ENCODE measurements around the gene UBE2J1. TPM values are rescaled to one million over a fixed set of nuclear protein-coding genes. Genes with fewer than 3 reads are reported as not detected.
A peak's percentile ranks its signal among the peaks of the same experiment; 100 is the strongest.

The UBE2J1 gene
- total RNA-seq, 2 experiments from 2014 or later = 18.7 to 21.7 TPM

DNA sequence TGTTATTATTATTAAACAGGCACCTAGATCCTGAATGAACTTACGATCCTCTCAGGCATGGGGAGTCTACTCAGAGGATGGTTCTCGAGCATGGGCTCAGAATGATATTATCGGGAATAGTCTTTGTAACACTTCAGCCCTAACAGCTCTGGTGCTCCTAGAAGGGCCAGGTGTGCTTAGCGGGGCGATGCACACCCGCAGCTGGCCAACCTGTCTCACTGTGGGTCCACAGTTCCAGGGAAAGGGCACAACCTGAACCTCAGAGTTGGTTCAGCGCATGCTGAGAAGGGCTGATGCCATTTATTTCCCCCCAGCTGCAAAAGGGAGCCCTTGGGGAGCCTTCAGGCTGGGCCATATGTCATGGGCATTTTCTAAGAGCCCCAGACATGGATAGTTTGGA is 33.3 kb upstream of the UBE2J1 start:
- H3K9me3 Mint-ChIP-seq (ENCODE audit: low read depth) = no peaks in the 10 kb centered on the region
- no peak overlapping the region for H3K27ac Mint-ChIP-seq
- no peak for ATAC-seq
- H3K4me3 Mint-ChIP-seq = no peak overlapping the region
- H3K27me3 Mint-ChIP-seq = no peaks in the 10 kb centered on the region
- CTCF ChIA-PET = no interaction called here
- POLR2A ChIA-PET = no interaction called here
- intact Hi-C loops (cut with DNase I, micrococcal nuclease) = no loop called here
- H3K4me1 Mint-ChIP-seq = peaks cover 10% of the 10 kb centered on the region
- no peak for DNase-seq
- peaks cover 8% of the 10 kb centered on the region for H3K36me3 Mint-ChIP-seq (ENCODE audit: low read depth)

DNA sequence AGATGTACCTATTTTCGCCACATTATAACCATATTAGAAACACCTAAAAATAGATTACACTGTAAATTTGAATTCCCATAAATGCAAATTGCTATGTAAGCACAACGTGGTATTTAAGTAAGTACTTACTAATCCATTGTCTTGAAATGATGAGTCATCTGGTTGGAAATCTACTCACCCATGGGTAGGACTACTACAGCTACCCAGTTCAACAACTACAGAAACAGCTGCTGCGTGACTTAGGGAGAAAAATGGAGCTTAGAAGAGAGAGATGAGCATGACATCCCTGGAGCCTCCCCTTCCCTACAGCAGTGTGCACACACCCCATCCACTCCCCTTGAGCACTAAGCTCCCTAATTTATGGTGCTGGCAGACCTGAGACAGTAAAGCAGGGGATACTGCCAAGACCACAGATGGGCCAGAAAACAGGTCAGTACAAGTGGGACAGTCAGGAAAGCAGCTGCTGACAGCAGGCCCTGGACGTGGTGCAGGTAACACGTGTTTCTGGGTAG is 32.7 kb upstream of the UBE2J1 start:
- ATAC-seq = peak; percentile 94
- peaks cover 8% of the 10 kb centered on the region for H3K36me3 Mint-ChIP-seq (ENCODE audit: low read depth)
- ChIA-PET CTCF (no interaction called here), POLR2A (interaction anchor here (0.6 kb wide), 2 partner anchors 88 to 305 kb away, joined by 3 to 9 read pairs; no protein-coding TSS in a partner anchor)
- intact Hi-C loops (cut with DNase I, micrococcal nuclease) = no loop called here
- no peak overlapping the region for H3K27ac Mint-ChIP-seq
- no peaks in the 10 kb centered on the region for H3K27me3 Mint-ChIP-seq
- no peak overlapping the region for H3K4me3 Mint-ChIP-seq
- H3K4me1 Mint-ChIP-seq = peaks cover 10% of the 10 kb centered on the region
- DNase-seq = no peak
- no peaks in the 10 kb centered on the region for H3K9me3 Mint-ChIP-seq (ENCODE audit: low read depth)

DNA sequence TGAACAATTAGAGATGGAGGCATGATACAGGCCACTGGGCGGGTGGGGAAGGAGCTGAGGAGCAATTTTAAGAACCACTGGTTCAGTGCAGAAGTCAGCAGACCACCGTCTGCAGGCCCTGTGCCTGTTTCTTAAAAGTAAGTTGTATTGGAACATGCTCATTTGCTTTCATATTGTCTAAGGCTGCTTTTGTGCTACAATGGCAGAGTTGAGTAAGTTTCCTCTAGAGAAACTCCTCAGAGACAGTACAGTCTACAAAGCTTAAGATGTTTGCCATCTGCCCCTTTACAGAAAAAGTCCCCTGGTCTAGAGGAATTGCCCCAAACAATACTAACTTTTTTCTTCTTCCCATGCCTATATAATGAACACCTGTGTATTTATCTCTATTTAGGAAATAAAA is 28.5 kb upstream of the UBE2J1 start:
- Mint-ChIP-seq H3K27ac (no peak overlapping the region), H3K4me3 (no peak overlapping the region), H3K27me3 (no peaks in the 10 kb centered on the region), H3K4me1 (peaks cover 10% of the 10 kb centered on the region), H3K36me3 (ENCODE audit: low read depth) (peaks cover 6% of the 10 kb centered on the region), H3K9me3 (ENCODE audit: low read depth) (no peaks in the 10 kb centered on the region)
- ATAC-seq (no peak), DNase-seq (no peak)
- intact Hi-C loops (cut with DNase I, micrococcal nuclease) = no loop called here
- ChIA-PET CTCF (interaction anchor here (1.4 kb wide), 1 partner anchor 9 kb away, joined by 5 read pairs; no protein-coding TSS in a partner anchor), POLR2A (no interaction called here)

DNA sequence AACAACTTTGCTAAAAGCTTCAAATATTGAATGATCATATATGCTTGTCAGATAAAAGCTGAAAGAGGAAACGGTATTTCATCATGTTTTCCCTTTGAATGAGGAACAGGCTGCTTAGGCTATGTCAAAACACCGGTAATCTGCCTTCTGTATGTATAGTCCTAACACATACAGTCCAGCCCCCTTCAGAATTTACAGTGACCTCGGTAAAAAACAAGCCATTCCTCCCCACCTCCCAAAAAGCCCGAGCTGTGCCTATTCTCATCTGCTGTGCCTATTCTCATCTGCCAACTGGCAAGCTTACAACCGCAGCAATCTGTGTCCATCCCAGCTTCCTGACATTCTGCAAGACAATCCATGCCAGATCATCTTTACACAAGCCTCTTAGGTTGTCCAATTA is 26.8 kb upstream of the UBE2J1 start:
- H3K36me3 Mint-ChIP-seq (ENCODE audit: low read depth) = peaks cover 2% of the 10 kb centered on the region
- CTCF ChIA-PET = interaction anchor here (4.1 kb wide), 1 partner anchor 12 kb away, joined by 24 read pairs; no protein-coding TSS in a partner anchor
- no peaks in the 10 kb centered on the region for H3K9me3 Mint-ChIP-seq (ENCODE audit: low read depth)
- no peak overlapping the region for H3K4me3 Mint-ChIP-seq
- intact Hi-C loops (cut with DNase I, micrococcal nuclease) = no loop called here
- H3K4me1 Mint-ChIP-seq = peaks cover 15% of the 10 kb centered on the region
- ATAC-seq (no peak), DNase-seq (no peak)
- H3K27ac Mint-ChIP-seq = no peak overlapping the region
- POLR2A ChIA-PET = interaction anchor here (0.5 kb wide), 1 partner anchor 261 kb away, joined by 3 read pairs; no protein-coding TSS in a partner anchor
- no peaks in the 10 kb centered on the region for H3K27me3 Mint-ChIP-seq

DNA sequence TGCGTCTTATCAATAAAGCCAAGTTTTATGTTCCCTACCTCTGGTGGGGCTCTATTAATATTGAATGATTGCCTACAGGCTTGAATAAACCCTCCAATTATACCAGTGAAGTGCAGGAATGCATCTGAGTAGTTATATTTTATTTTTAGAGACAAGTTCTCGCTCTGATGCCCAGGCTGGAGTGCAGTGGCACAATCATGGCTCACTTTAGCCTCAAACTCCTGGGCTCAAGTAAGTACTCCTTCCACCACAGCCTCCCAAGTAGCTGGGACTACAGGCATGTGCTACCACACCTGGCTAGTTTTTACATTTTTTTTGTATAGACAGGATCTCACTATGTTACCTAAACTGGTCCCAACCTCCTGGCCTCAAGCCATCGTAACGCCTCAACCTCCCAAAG is 26.1 kb upstream of the UBE2J1 start:
- ChIA-PET POLR2A (no interaction called here), CTCF (interaction anchor here (0.6 to 4.1 kb wide), 2 partner anchors 11 to 334 kb away, joined by 3 to 24 read pairs; no protein-coding TSS in a partner anchor)
- Mint-ChIP-seq H3K4me3 (no peak overlapping the region), H3K27ac (no peak overlapping the region), H3K4me1 (peaks cover 15% of the 10 kb centered on the region), H3K27me3 (no peaks in the 10 kb centered on the region), H3K36me3 (ENCODE audit: low read depth) (peaks cover 2% of the 10 kb centered on the region), H3K9me3 (ENCODE audit: low read depth) (no peaks in the 10 kb centered on the region)
- intact Hi-C loops (cut with DNase I, micrococcal nuclease) = no loop called here
- no peak for DNase-seq
- no peak for ATAC-seq

DNA sequence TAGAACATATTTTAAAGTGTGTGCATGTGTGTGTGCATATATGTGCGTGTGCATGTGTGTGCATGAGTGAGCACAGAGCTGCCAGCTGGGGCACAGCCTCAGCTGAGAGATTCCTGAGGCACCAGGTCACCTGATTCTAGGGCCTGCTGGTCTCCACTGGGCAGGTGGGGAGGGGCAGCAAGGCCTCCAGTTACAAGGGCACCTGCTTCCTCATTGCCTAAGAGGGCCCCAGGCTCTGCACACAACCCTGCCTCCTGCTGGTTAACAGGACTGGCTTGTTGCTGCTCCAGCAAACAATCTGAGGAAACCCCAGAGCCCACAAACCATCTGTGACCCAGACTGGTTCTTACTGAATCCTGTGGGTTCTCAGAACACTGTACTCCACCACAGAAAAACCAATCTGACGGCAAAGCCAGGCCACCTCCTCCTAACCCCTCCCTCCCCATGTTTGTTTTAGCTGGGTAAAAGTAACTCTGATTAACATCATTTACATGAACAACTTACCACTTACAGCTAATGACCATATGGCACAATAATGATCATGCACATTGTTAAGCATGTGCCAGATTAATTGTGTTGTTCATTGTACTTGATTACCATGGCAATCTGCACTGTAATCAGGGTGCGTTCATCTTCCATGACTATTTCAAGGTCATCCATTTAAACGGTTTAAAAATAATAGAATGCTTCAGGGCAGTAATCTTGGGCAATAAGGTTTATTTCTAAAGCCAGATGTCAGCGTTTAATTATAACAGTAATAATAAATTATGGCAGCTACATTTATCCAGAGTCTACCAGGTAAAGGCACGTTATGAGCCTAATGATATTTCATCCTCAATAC is 23.1 kb upstream of the UBE2J1 start:
- Mint-ChIP-seq H3K4me1 (peaks cover 23% of the 10 kb centered on the region), H3K4me3 (no peak overlapping the region), H3K27me3 (no peaks in the 10 kb centered on the region), H3K36me3 (ENCODE audit: low read depth) (peaks cover 2% of the 10 kb centered on the region), H3K27ac (no peak overlapping the region), H3K9me3 (ENCODE audit: low read depth) (no peaks in the 10 kb centered on the region)
- ATAC-seq = peak; percentile 82
- ChIA-PET POLR2A (interaction anchor here (0.6 kb wide), 1 partner anchor 252 kb away, joined by 3 read pairs; no protein-coding TSS in a partner anchor), CTCF (interaction anchor here (0.7 to 4.1 kb wide), 8 partner anchors 8 to 283 kb away, joined by 3 to 24 read pairs (median 3); no protein-coding TSS in a partner anchor)
- intact Hi-C loops (cut with DNase I, micrococcal nuclease) = no loop called here
- DNase-seq = peak; percentile 78

DNA sequence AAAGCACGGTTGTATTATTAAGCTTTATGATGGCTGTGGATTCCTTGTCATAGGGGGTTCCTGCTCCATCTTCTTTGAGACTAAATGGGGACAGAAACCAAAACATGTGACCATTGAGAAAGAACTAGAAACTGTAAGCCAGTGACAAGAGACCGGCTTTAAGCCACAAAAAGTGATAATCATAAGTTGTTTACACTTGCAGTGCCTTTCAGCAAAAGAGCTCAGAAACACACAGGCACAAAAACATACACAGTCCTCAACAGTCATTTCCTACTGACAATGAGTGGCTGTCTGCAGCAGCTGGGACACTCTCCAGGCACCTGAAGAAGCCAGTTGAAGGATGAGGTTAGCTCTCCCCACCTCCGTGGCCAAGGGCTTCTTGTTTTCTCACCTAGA is 20.0 kb upstream of the UBE2J1 start:
- intact Hi-C loops (cut with DNase I, micrococcal nuclease) = loop anchor here (1.0 to 5.0 kb wide), 7 partner anchors 38 to 265 kb away; partner anchors contain the start of genes ANKRD6 (in 1 of the 2) and RRAGD (in 1 of the 2)
- DNase-seq (peak; percentile 24), ATAC-seq (peak; percentile 30)
- Mint-ChIP-seq H3K27me3 (no peaks in the 10 kb centered on the region), H3K9me3 (ENCODE audit: low read depth) (no peaks in the 10 kb centered on the region), H3K27ac (peak overlapping the region; percentile 51), H3K4me3 (no peak overlapping the region), H3K36me3 (ENCODE audit: low read depth) (peaks cover 3% of the 10 kb centered on the region), H3K4me1 (peaks cover 23% of the 10 kb centered on the region)
- CTCF ChIA-PET = interaction anchor here (0.5 to 2.5 kb wide), 50 partner anchors 8 to 1544 kb away, joined by 3 to 32 read pairs (median 4); partner anchors contain the start of genes RRAGD and UBE2J1
- POLR2A ChIA-PET = no interaction called here

DNA sequence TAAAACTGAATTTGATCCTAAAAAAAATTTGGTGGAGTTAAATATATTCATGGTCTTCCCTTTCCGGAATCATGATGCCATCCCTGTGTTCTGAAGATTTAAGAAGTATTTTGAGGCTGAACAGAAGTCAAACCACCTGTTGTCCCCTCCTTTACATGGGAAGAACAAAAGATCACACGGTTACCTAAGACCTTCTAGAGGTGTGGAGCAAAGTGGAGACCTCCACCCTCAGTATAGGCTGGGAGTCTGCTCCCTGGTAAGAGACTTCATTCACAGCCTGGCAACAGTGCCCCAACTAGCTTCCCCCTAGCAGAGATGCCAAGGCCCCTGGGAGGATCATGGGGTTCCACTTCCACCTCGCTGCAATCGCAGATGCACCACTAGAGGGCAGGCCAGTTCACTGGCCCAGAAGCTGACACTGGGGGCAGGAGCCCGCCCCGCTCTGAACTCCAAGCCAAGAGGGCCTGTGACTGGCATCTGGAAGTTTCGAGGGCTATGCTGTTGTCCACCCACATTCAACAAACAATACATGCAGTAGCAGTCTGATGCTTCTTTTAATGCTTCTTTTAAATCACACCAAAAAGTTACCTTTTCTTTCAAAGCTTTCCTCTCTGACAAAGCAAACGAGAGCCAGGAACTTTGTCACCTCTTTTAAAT is 19.5 kb upstream of the UBE2J1 start:
- H3K9me3 Mint-ChIP-seq (ENCODE audit: low read depth) = no peaks in the 10 kb centered on the region
- ChIA-PET POLR2A (interaction anchor here (0.6 kb wide), 1 partner anchor 128 kb away, joined by 6 read pairs; no protein-coding TSS in a partner anchor), CTCF (interaction anchor here (0.5 to 2.5 kb wide), 61 partner anchors 9 to 1544 kb away, joined by 3 to 32 read pairs (median 4); partner anchors contain the start of genes GABRR2, RRAGD and UBE2J1)
- no peak overlapping the region for H3K4me3 Mint-ChIP-seq
- peaks cover 23% of the 10 kb centered on the region for H3K4me1 Mint-ChIP-seq
- intact Hi-C loops (cut with DNase I, micrococcal nuclease) = loop anchor here (1.0 to 5.0 kb wide), 7 partner anchors 38 to 265 kb away; partner anchors contain the start of genes ANKRD6 (in 1 of the 2) and RRAGD (in 1 of the 2)
- H3K27me3 Mint-ChIP-seq = no peaks in the 10 kb centered on the region
- peak overlapping the region; percentile 51 for H3K27ac Mint-ChIP-seq
- peak; percentile 88 for DNase-seq
- ATAC-seq = peak; percentile 89
- H3K36me3 Mint-ChIP-seq (ENCODE audit: low read depth) = peaks cover 3% of the 10 kb centered on the region

DNA sequence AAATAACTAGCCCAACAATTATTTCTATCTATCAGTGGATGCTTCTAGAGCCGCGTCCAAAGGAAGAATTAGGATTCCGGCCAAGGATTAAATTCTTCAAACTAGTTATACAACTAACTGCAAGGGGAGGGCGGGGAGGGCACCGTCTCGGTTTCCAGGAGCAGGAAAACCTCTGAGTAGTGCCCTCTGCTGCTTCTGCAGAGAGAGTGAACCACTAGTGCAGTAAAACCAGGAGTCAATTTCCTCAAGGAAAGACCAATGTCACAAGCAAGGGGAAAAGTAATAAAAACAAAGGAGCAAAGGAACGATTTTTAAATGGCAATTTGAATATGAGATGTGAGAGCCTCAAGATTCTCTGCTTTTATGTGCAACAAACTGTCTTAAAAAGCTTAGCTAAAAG is 16.5 kb upstream of the UBE2J1 start:
- Mint-ChIP-seq H3K9me3 (ENCODE audit: low read depth) (no peaks in the 10 kb centered on the region), H3K27ac (no peak overlapping the region), H3K36me3 (ENCODE audit: low read depth) (peaks cover 3% of the 10 kb centered on the region), H3K4me1 (peaks cover 20% of the 10 kb centered on the region), H3K27me3 (no peaks in the 10 kb centered on the region), H3K4me3 (no peak overlapping the region)
- intact Hi-C loops (cut with DNase I, micrococcal nuclease) = loop anchor here (1.0 to 5.0 kb wide), 5 partner anchors 228 to 387 kb away; no protein-coding TSS in a partner anchor
- no peak for ATAC-seq
- POLR2A ChIA-PET = no interaction called here
- no peak for DNase-seq
- CTCF ChIA-PET = interaction anchor here (0.7 to 6.7 kb wide), 5 partner anchors 9 to 241 kb away, joined by 3 to 74 read pairs (median 24); partner anchors contain the start of gene UBE2J1

DNA sequence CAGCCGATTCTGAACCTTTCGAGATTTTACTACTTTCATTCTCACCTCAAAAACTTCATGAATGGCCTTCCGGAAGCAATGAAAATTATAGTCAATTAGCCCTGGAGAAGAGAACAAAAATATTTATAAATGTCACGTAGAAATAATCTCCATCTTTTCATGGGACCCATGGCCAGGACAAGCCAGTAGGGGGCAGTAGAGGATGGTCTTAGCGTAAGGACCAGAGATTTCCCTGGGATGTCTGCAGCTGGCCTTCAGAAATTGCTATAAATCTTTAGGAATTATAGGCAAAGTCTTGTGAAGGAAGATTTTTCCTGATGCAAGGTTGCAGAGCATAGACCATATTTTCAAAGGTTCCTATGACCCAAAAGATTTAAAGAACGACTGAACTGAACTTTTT is 15.6 kb upstream of the UBE2J1 start:
- ChIA-PET POLR2A (no interaction called here), CTCF (interaction anchor here (0.6 to 6.7 kb wide), 8 partner anchors 9 to 241 kb away, joined by 3 to 74 read pairs (median 6); partner anchors contain the start of gene UBE2J1)
- ATAC-seq (no peak), DNase-seq (peak; percentile 79)
- intact Hi-C loops (cut with DNase I, micrococcal nuclease) = loop anchor here (1.0 to 5.0 kb wide), 5 partner anchors 229 to 386 kb away; no protein-coding TSS in a partner anchor
- Mint-ChIP-seq H3K9me3 (ENCODE audit: low read depth) (no peaks in the 10 kb centered on the region), H3K4me1 (peaks cover 21% of the 10 kb centered on the region), H3K4me3 (no peak overlapping the region), H3K27ac (no peak overlapping the region), H3K36me3 (ENCODE audit: low read depth) (peaks cover 3% of the 10 kb centered on the region), H3K27me3 (no peaks in the 10 kb centered on the region)

DNA sequence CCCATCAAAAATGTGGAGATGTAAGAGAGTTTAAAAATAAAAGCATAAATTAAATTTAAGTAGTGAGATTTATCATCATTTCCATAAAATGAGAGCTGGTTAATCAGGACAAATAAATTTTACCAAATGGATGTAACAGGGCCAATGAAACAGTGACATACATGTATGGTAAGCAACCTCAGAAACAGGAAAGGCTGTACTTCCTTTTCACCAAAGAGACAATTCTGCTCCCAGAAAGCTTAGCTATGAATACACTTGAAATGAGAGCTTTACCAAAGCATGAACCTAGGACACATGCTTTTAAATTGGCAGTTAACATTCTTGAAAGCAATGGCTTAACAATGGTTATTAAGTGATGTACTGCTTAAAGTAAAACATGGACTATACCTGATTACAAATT is 12.1 kb upstream of the UBE2J1 start:
- Mint-ChIP-seq H3K27ac (no peak overlapping the region), H3K36me3 (ENCODE audit: low read depth) (peaks cover 5% of the 10 kb centered on the region), H3K4me1 (peaks cover 30% of the 10 kb centered on the region), H3K4me3 (no peak overlapping the region), H3K27me3 (no peaks in the 10 kb centered on the region), H3K9me3 (ENCODE audit: low read depth) (no peaks in the 10 kb centered on the region)
- ChIA-PET POLR2A (interaction anchor here (0.9 kb wide), 1 partner anchor 14 kb away, joined by 3 read pairs; no protein-coding TSS in a partner anchor), CTCF (interaction anchor here (1.0 to 6.7 kb wide), 7 partner anchors 11 to 382 kb away, joined by 3 to 74 read pairs (median 4); partner anchors contain the start of genes PNRC1 and UBE2J1)
- intact Hi-C loops (cut with DNase I, micrococcal nuclease) = no loop called here
- ATAC-seq = no peak
- no peak for DNase-seq

Measured in activated CD4-positive, alpha-beta T cell treated with anti-CD3 and anti-CD28 coated beads for 36 hours (primary cell).